Measurements from ENCODE around the gene KIF3B. TPM values are rescaled to one million over a fixed set of nuclear protein-coding genes. Genes with fewer than 3 reads are reported as not detected.
A peak's percentile ranks its signal among the peaks of the same experiment; 100 is the strongest.

KIF3B gene
- total RNA-seq, 2 experiments from 2014 or later = 25.4 to 25.7 TPM

GRCh38 chr20:32237419-32237818, 40.0 kb upstream of the KIF3B start:
- Mint-ChIP-seq H3K36me3 (ENCODE audit: low read depth) (peaks cover 47% of the 10 kb centered on the region), H3K4me1 (ENCODE audit: low read depth) (peaks cover 43% of the 10 kb centered on the region), H3K9me3 (no peaks in the 10 kb centered on the region), H3K27me3 (no peaks in the 10 kb centered on the region), H3K27ac (peak overlapping the region; percentile 19), H3K4me3 (no peak overlapping the region)
- no peak for TF ChIP-seq CTCF (IDR thresholded peaks at IDR 0.05)
- intact Hi-C loops (cut with micrococcal nuclease) = no loop called here
- ChIA-PET POLR2A (interaction anchor here (1.1 kb wide), 1 partner anchor 8 kb away, joined by 3 read pairs; no protein-coding TSS in a partner anchor), CTCF (no interaction called here)
- no peak for DNase-seq
- no peak for ATAC-seq

GRCh38 chr20:32238483-32239425, 38.7 kb upstream of the KIF3B start:
- Mint-ChIP-seq H3K27me3 (no peaks in the 10 kb centered on the region), H3K4me3 (no peak overlapping the region), H3K4me1 (ENCODE audit: low read depth) (peaks cover 30% of the 10 kb centered on the region), H3K9me3 (no peaks in the 10 kb centered on the region), H3K27ac (peak overlapping the region; percentile 38), H3K36me3 (ENCODE audit: low read depth) (peaks cover 33% of the 10 kb centered on the region)
- no peak for TF ChIP-seq CTCF (IDR thresholded peaks at IDR 0.05)
- CTCF ChIA-PET = no interaction called here
- ATAC-seq (no peak), DNase-seq (no peak)
- intact Hi-C loops (cut with micrococcal nuclease) = no loop called here
- POLR2A ChIA-PET = no interaction called here

- Mint-ChIP-seq H3K4me1 (ENCODE audit: low read depth) (peaks cover 38% of the 10 kb centered on the region), H3K27ac (peak overlapping the region; percentile 74), H3K36me3 (ENCODE audit: low read depth) (peaks cover 20% of the 10 kb centered on the region), H3K27me3 (no peaks in the 10 kb centered on the region), H3K9me3 (no peaks in the 10 kb centered on the region), H3K4me3 (no peak overlapping the region)
- no peak for DNase-seq
- intact Hi-C loops (cut with micrococcal nuclease) = no loop called here
- no peak for TF ChIP-seq CTCF (IDR thresholded peaks at IDR 0.05)
- no peak for ATAC-seq
- ChIA-PET POLR2A (interaction anchor here (0.8 kb wide), 1 partner anchor 51 kb away, joined by 3 read pairs; no protein-coding TSS in a partner anchor), CTCF (interaction anchor here (0.9 kb wide), 1 partner anchor 11 kb away, joined by 3 read pairs; no protein-coding TSS in a partner anchor)
Observed at GRCh38 chr20:32240205-32240604, 37.2 kb upstream of the KIF3B start.

- POLR2A ChIA-PET = interaction anchor here (0.7 to 2.4 kb wide), 2 partner anchors 9 to 51 kb away, joined by 3 to 9 read pairs; no protein-coding TSS in a partner anchor
- Mint-ChIP-seq H3K27ac (no peak overlapping the region), H3K36me3 (ENCODE audit: low read depth) (peaks cover 8% of the 10 kb centered on the region), H3K4me3 (no peak overlapping the region), H3K27me3 (no peaks in the 10 kb centered on the region), H3K9me3 (no peaks in the 10 kb centered on the region), H3K4me1 (ENCODE audit: low read depth) (peaks cover 39% of the 10 kb centered on the region)
- peak; percentile 50 for ATAC-seq
- CTCF ChIA-PET = interaction anchor here (1.6 kb wide), 1 partner anchor 9 kb away, joined by 11 read pairs; no protein-coding TSS in a partner anchor
- no peak for DNase-seq
- TF ChIP-seq CTCF (IDR thresholded peaks at IDR 0.05) = no peak
- intact Hi-C loops (cut with micrococcal nuclease) = no loop called here
Observed at GRCh38 chr20:32241807-32242206, 35.6 kb upstream of the KIF3B start.
